ENCODE results near the gene CNMD.

The CNMD gene

GRCh38 chr13:52751196-52751595 lies 11.6 kb upstream of the CNMD start:
- TF ChIP-seq POLR2AphosphoS5 (IDR thresholded peaks at IDR 0.05; ENCODE audit: low read depth, low read length) (no peak), SIN3A (IDR thresholded peaks at IDR 0.05; ENCODE audit: borderline replicate concordance, insufficient read depth, low read length) (no peak), FOXP2 (optimal IDR thresholded peaks at IDR 0.05; ENCODE audit: borderline replicate concordance, extremely low read depth, extremely low read length, insufficient read depth) (no peak), TAF1 (IDR thresholded peaks at IDR 0.05; ENCODE audit: borderline replicate concordance, insufficient read depth, low read length) (no peak), REST (IDR thresholded peaks at IDR 0.05; ENCODE audit: insufficient read depth in 1 of 2, low read depth in 2 of 2, low read length in 2 of 2) (no peak)

GRCh38 chr13:52750713-52751112 lies 11.1 kb upstream of the CNMD start:
- TF ChIP-seq POLR2AphosphoS5 (IDR thresholded peaks at IDR 0.05; ENCODE audit: low read depth, low read length) (no peak), REST (IDR thresholded peaks at IDR 0.05; ENCODE audit: insufficient read depth in 1 of 2, low read depth in 2 of 2, low read length in 2 of 2) (no peak), TAF1 (IDR thresholded peaks at IDR 0.05; ENCODE audit: borderline replicate concordance, insufficient read depth, low read length) (no peak), FOXP2 (optimal IDR thresholded peaks at IDR 0.05; ENCODE audit: borderline replicate concordance, extremely low read depth, extremely low read length, insufficient read depth) (no peak), SIN3A (IDR thresholded peaks at IDR 0.05; ENCODE audit: borderline replicate concordance, insufficient read depth, low read length) (no peak)

- no peak for TF ChIP-seq FOXP2 (optimal IDR thresholded peaks at IDR 0.05; ENCODE audit: borderline replicate concordance, extremely low read depth, extremely low read length, insufficient read depth)
- no peak for TF ChIP-seq POLR2AphosphoS5 (IDR thresholded peaks at IDR 0.05; ENCODE audit: low read depth, low read length)
- no peak for TF ChIP-seq SIN3A (IDR thresholded peaks at IDR 0.05; ENCODE audit: borderline replicate concordance, insufficient read depth, low read length)
- no peak for TF ChIP-seq TAF1 (IDR thresholded peaks at IDR 0.05; ENCODE audit: borderline replicate concordance, insufficient read depth, low read length)
Measured at GRCh38 chr13:52749419-52749818, 9.8 kb upstream of the CNMD start.

- no peak for TF ChIP-seq FOXP2 (optimal IDR thresholded peaks at IDR 0.05; ENCODE audit: borderline replicate concordance, extremely low read depth, extremely low read length, insufficient read depth)
- TF ChIP-seq TAF1 (IDR thresholded peaks at IDR 0.05; ENCODE audit: borderline replicate concordance, insufficient read depth, low read length) = no peak
- no peak for TF ChIP-seq POLR2AphosphoS5 (IDR thresholded peaks at IDR 0.05; ENCODE audit: low read depth, low read length)
- no peak for TF ChIP-seq SIN3A (IDR thresholded peaks at IDR 0.05; ENCODE audit: borderline replicate concordance, insufficient read depth, low read length)
- no peak for TF ChIP-seq REST (IDR thresholded peaks at IDR 0.05; ENCODE audit: insufficient read depth in 1 of 2, low read depth in 2 of 2, low read length in 2 of 2)
Measured at GRCh38 chr13:52746141-52746540, 6.5 kb upstream of the CNMD start.

GRCh38 chr13:52744842-52745375 lies 5.3 kb upstream of the CNMD start:
- TF ChIP-seq SIN3A (IDR thresholded peaks at IDR 0.05; ENCODE audit: borderline replicate concordance, insufficient read depth, low read length) (no peak), REST (IDR thresholded peaks at IDR 0.05; ENCODE audit: insufficient read depth in 1 of 2, low read depth in 2 of 2, low read length in 2 of 2) (no peak), POLR2AphosphoS5 (IDR thresholded peaks at IDR 0.05; ENCODE audit: low read depth, low read length) (no peak), TAF1 (IDR thresholded peaks at IDR 0.05; ENCODE audit: borderline replicate concordance, insufficient read depth, low read length) (no peak), FOXP2 (optimal IDR thresholded peaks at IDR 0.05; ENCODE audit: borderline replicate concordance, extremely low read depth, extremely low read length, insufficient read depth) (no peak)
